ENCODE results near the gene DXO. TPM values are rescaled to one million over a fixed set of nuclear protein-coding genes. Genes with fewer than 3 reads are reported as not detected.

DXO gene
- total RNA-seq, 4 donors from 2014 or later, result 14.6 to 19.9 (median 16.4) TPM

DNA sequence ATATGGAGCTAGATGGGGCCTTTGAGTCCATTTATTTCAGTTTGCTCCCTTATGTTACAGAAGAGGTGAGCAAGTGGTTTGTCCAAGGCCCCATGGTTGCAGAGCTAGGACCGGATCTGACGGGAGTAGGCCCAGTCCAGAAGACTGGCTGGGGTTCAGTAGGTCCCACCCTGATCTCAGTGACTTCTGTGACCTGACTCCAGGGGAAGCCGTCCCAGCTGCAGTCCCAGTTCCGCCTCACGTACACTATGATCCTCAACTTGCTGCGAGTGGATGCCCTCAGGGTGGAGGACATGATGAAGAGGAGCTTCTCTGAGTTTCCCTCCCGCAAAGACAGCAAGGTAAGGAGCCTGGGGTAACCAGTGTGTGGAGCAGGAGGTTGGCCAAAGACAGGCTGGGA lies 5.4 kb downstream of the DXO start:
- TF ChIP-seq, protein P1, sequence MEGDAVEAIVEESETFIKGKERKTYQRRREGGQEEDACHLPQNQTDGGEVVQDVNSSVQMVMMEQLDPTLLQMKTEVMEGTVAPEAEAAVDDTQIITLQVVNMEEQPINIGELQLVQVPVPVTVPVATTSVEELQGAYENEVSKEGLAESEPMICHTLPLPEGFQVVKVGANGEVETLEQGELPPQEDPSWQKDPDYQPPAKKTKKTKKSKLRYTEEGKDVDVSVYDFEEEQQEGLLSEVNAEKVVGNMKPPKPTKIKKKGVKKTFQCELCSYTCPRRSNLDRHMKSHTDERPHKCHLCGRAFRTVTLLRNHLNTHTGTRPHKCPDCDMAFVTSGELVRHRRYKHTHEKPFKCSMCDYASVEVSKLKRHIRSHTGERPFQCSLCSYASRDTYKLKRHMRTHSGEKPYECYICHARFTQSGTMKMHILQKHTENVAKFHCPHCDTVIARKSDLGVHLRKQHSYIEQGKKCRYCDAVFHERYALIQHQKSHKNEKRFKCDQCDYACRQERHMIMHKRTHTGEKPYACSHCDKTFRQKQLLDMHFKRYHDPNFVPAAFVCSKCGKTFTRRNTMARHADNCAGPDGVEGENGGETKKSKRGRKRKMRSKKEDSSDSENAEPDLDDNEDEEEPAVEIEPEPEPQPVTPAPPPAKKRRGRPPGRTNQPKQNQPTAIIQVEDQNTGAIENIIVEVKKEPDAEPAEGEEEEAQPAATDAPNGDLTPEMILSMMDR (IDR thresholded peaks at IDR 0.05), result no peak
- no peak for TF ChIP-seq POLR2A (IDR thresholded peaks at IDR 0.05)
- WGBS, 2 donors, result 83 to 92% methylated on average over 7 of the region's 7 CpGs
- intact Hi-C loops (cut with DNase I; ENCODE audit: low total_unique reads), result no loop called here

DNA sequence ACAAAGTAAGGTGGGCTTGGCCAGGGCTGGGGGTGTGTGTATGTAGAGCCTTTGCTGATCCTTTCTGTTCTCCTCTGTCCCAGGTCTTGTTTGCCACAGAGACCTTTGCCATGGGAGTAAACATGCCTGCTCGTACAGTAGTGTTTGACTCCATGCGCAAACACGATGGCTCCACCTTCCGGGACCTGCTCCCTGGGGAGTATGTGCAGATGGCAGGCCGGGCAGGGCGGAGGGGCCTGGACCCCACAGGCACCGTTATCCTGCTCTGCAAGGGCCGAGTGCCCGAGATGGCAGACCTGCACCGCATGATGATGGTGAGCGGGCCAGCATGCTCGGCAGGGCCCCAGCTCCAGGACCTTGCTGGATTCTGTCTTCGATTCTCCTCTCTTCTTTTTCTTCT lies 6.2 kb downstream of the DXO start:
- intact Hi-C loops (cut with DNase I; ENCODE audit: low total_unique reads), result no loop called here
- 87 to 92% methylated on average over 13 of the region's 13 CpGs for WGBS, 2 donors

More for the DNA sequence above, 5.4 kb downstream of the DXO start:
- H3K4me3 ChIP-seq (ENCODE audit: low read depth, poor library complexity, severe bottlenecking), result no peak overlapping the region
- no peak for DNase-seq (ENCODE audit: low spot score in 2 of 2)

DNA sequence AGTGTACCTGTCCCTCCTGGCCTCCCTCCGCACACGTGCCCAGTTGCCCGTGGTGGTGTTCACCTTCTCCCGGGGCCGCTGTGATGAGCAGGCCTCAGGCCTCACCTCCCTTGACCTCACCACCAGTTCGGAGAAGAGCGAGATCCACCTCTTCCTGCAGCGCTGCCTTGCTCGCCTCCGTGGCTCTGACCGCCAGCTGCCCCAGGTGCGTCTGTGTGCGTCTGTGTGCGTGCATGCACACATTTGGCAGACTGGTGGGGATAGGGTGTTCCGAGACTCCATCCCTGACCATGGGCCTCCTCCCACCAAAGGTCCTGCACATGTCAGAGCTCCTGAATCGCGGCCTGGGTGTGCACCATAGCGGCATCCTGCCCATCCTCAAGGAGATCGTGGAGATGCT lies 8.0 kb downstream of the DXO start:
- H3K4me3 ChIP-seq (ENCODE audit: low read depth, poor library complexity, severe bottlenecking), result no peak overlapping the region
- no peak for DNase-seq (ENCODE audit: low spot score in 2 of 2)
- WGBS, 2 donors, result 91 to 96% methylated on average over 19 of the region's 19 CpGs
- intact Hi-C loops (cut with DNase I; ENCODE audit: low total_unique reads), result no loop called here
- no peak for TF ChIP-seq POLR2A (IDR thresholded peaks at IDR 0.05)
- TF ChIP-seq, protein P1 (IDR thresholded peaks at IDR 0.05), result no peak

More for the DNA sequence above, 6.2 kb downstream of the DXO start:
- no peak for DNase-seq (ENCODE audit: low spot score in 2 of 2)
- H3K4me3 ChIP-seq (ENCODE audit: low read depth, poor library complexity, severe bottlenecking), result no peak overlapping the region
- no peak for TF ChIP-seq POLR2A (IDR thresholded peaks at IDR 0.05)
- TF ChIP-seq, protein P1 (IDR thresholded peaks at IDR 0.05), result no peak

DNA sequence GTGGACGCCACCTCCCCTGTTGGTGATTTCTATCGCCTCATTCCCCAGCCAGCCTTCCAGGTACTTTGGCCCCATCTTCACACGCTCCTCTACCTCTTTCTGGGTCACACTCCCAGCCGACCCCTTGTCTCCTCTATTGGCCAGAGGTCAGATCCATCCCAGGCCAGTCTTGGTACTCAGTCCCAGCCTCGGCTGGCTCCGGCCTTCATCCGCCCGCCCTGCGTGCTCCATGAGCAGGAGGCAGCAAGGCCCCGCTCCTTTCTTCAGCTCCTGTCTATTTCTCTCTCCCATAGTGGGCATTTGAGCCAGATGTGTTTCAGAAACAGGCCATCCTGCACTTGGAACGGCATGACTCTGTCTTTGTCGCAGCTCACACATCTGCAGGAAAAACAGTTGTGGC lies 10.3 kb downstream of the DXO start:
- no peak overlapping the region for H3K4me3 ChIP-seq (ENCODE audit: low read depth, poor library complexity, severe bottlenecking)
- DNase-seq (ENCODE audit: low spot score in 2 of 2), result no peak
- intact Hi-C loops (cut with DNase I; ENCODE audit: low total_unique reads), result no loop called here
- WGBS, 2 donors, result 93 to 95% methylated on average over 12 of the region's 12 CpGs
- TF ChIP-seq, protein P1 (IDR thresholded peaks at IDR 0.05), result no peak
- no peak for TF ChIP-seq POLR2A (IDR thresholded peaks at IDR 0.05)

DNA sequence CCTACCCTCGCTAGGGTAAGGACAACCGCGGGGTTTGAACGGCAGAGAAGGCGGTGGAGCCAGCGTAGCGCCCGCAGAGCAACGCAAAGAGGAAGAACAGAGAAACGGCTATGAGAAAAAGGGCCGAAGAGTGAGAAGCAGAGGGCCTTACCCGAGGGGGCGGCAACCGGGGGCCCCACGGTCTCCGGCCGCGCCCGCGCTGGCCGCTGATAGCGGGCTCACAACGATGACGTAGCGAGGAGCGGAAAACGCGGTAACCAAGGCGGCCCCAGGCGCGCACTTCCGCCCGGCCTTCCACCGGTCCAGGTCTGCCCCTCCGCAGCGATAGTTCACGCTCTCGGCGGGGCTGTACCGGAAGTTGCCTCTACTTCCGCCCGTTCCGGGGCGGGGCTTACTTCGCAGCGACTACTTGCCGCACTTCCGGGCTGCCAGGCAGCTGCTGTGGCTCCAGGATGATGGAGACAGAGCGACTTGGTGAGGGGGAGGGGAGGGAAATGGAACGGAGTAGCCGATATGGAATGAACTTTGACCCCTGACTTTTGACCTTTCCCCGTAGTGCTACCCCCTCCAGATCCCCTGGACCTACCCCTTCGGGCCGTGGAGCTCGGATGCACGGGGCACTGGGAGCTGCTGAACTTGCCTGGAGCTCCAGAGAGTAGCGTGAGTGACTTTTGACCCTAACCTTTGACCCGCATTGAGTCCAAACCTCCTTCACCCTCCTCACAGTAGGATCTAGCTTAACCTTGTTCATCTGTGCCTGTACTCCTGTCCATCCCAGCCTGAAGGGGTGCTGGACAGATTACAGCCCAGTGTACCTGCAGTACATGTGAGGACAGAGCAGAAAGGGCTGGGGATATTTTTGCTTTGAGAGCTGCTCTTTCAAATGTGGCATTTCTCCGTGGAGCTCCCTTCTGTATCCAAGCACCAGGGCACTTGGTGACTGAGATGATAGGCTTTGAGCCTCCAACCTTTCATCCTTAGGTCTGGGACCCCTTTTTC lies 12.9 kb downstream of the DXO start, which contains the start of the genes NELFE and SKIC2:
NELFE (minus strand) TSS at position 231 of the 999 bp plus-strand sequence. CDS start 525 bp downstream, outside the sequence.
SKIC2 (plus strand) TSS at position 435 of the 999 bp plus-strand sequence; CDS start at position 453, 18 bp downstream.
- peak within 1 kb of the TSS; percentile 69 for H3K4me3 ChIP-seq (ENCODE audit: low read depth, poor library complexity, severe bottlenecking)
- intact Hi-C loops (cut with DNase I; ENCODE audit: low total_unique reads), result no loop called here
- 0 to 1% methylated on average over 59 of the region's 59 CpGs for WGBS, 2 donors
- TF ChIP-seq, protein P1 (IDR thresholded peaks at IDR 0.05), result no peak
- TF ChIP-seq POLR2A (IDR thresholded peaks at IDR 0.05), result peak in 1 of 2 donors; percentile 22
- peak; percentile 96 to 100 for DNase-seq (ENCODE audit: low spot score in 2 of 2)

Measured in lower leg skin (tissue), 4 donors.